GM18909 (cell line): Measurements from ENCODE around the gene CDC123.
"Not testable (repeated sequence)": the region's sequence is repeated elsewhere in the genome, so short reads cannot be mapped to it uniquely, and the experiment has no call there.

Experiments
- ATAC-seq: cut with Tn5 transposase; IDR thresholded peaks from one replicate; pipeline ENCODE4 v1.9.1; 2021; ENCODE audit warnings: mild to moderate bottlenecking; ENCODE audit not compliant: unreplicated experiment, poor library complexity

CDC123 gene

GRCh38 chr10:12195603-12196506 is at the start of gene CDC123, which contains the start of gene NUDT5:
Gene CDC123 (plus strand): TSS chr10:12196188. CDS start chr10:12196246, 58 bp downstream.
Gene NUDT5 (minus strand): TSS chr10:12195891. CDS start chr10:12186291, 9,600 bp downstream.
- peak; percentile 90 for ATAC-seq

GRCh38 chr10:12150163-12150562 is 45.8 kb upstream of the CDC123 start:
- ATAC-seq = no peak

- no peak for ATAC-seq
Observed at GRCh38 chr10:12154516-12154915, 41.5 kb upstream of the CDC123 start.

- no peak for ATAC-seq
Observed at GRCh38 chr10:12156367-12157123, 39.4 kb upstream of the CDC123 start.

GRCh38 chr10:12158111-12158510 is 37.9 kb upstream of the CDC123 start:
- no peak for ATAC-seq

- no peak for ATAC-seq
Observed at GRCh38 chr10:12160664-12161063, 35.3 kb upstream of the CDC123 start.

GRCh38 chr10:12162927-12163326 is 33.1 kb upstream of the CDC123 start:
- no peak for ATAC-seq

- no peak for ATAC-seq
Observed at GRCh38 chr10:12164085-12164484, 31.9 kb upstream of the CDC123 start.

GRCh38 chr10:12165036-12165435 is 31.0 kb upstream of the CDC123 start:
- ATAC-seq = no peak

GRCh38 chr10:12165999-12166775 is 29.8 kb upstream of the CDC123 start:
- ATAC-seq = no peak

- ATAC-seq = not testable (repeated sequence)
Observed at GRCh38 chr10:12171512-12171911, 24.5 kb upstream of the CDC123 start.

GRCh38 chr10:12177642-12178041 is 18.3 kb upstream of the CDC123 start:
- no peak for ATAC-seq

GRCh38 chr10:12179606-12180170 is 16.3 kb upstream of the CDC123 start:
- no peak for ATAC-seq

- no peak for ATAC-seq
Observed at GRCh38 chr10:12180221-12180974, 15.6 kb upstream of the CDC123 start.

GRCh38 chr10:12181065-12181775 is 14.8 kb upstream of the CDC123 start:
- no peak for ATAC-seq

GRCh38 chr10:12184165-12184564 is 11.8 kb upstream of the CDC123 start:
- no peak for ATAC-seq

- no peak for ATAC-seq
Observed at GRCh38 chr10:12186323-12186722, 9.7 kb upstream of the CDC123 start.

GRCh38 chr10:12187321-12187905 is 8.6 kb upstream of the CDC123 start:
- ATAC-seq = no peak
